GM19438 (cell line): ENCODE measurements around the gene CERCAM.

ENCODE experiments used
- ATAC-seq: cut with Tn5 transposase; IDR thresholded peaks from one replicate; pipeline ENCODE4 v1.9.1; 2021; ENCODE audit warnings: low read depth; ENCODE audit not compliant: unreplicated experiment

CERCAM gene

GRCh38 chr9:128420651-128421481 lies at the start of gene CERCAM:
TSS of gene CERCAM (plus strand) at chr9:128420857. CDS start at chr9:128420878, 21 bp downstream.
- ATAC-seq: peak; percentile 60

GRCh38 chr9:128371630-128372117 lies 49.0 kb upstream of the CERCAM start:
- ATAC-seq: no peak

GRCh38 chr9:128372188-128372641 lies 48.4 kb upstream of the CERCAM start:
- no peak for ATAC-seq

GRCh38 chr9:128372784-128373183 lies 47.9 kb upstream of the CERCAM start:
- no peak for ATAC-seq

- no peak for ATAC-seq
Measured at GRCh38 chr9:128374221-128374675, 46.4 kb upstream of the CERCAM start.

GRCh38 chr9:128375865-128376264 lies 44.8 kb upstream of the CERCAM start:
- ATAC-seq: no peak

GRCh38 chr9:128382261-128382660 lies 38.4 kb upstream of the CERCAM start:
- no peak for ATAC-seq

- ATAC-seq: no peak
Measured at GRCh38 chr9:128383007-128383753, 37.5 kb upstream of the CERCAM start.

GRCh38 chr9:128383791-128384190 lies 36.9 kb upstream of the CERCAM start:
- no peak for ATAC-seq

GRCh38 chr9:128384801-128385495 lies 35.7 kb upstream of the CERCAM start:
- ATAC-seq: no peak

GRCh38 chr9:128385496-128386460 lies 34.9 kb upstream of the CERCAM start:
- no peak for ATAC-seq

GRCh38 chr9:128388150-128388549 lies 32.5 kb upstream of the CERCAM start:
- ATAC-seq: no peak

- ATAC-seq: no peak
Measured at GRCh38 chr9:128389395-128390149, 31.1 kb upstream of the CERCAM start.

- ATAC-seq: no peak
Measured at GRCh38 chr9:128390150-128390812, 30.4 kb upstream of the CERCAM start.

- ATAC-seq: no peak
Measured at GRCh38 chr9:128390813-128391711, 29.6 kb upstream of the CERCAM start.

- ATAC-seq: no peak
Measured at GRCh38 chr9:128391956-128392301, 28.7 kb upstream of the CERCAM start.

GRCh38 chr9:128392302-128393144 lies 28.1 kb upstream of the CERCAM start:
- ATAC-seq: no peak
